ENCODE results near the gene CDC20. TPM values are rescaled to one million over a fixed set of nuclear protein-coding genes. Genes with fewer than 3 reads are reported as not detected.
A peak's percentile ranks its signal among the peaks of the same experiment; 100 is the strongest.

The CDC20 gene
- total and polyA plus RNA-seq, 5 donors from 2014 or later, result 1.2 to 7.5 (median 4.6) TPM

DNA sequence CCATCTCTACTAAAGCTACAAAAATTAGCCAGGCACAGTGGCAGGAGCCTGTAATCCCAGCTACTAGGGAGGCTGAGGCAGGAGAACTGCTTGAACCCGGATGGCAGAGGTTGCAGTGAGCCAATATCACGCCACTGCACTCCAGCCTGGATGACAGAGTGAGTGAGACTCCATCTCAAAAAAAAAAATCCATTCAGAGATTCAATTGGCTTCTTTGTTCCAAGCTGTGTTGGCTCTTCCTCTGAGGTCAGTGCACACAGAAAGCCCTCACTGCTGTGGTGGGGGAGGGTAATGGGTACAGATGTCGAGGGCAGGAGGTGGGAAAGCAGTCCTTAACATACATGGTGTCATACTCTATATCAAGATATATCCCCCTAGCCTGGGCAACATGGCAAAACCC, 43.3 kb upstream of the CDC20 start:
- ATAC-seq (ENCODE audit: low read depth in 2 of 2) (no peak), DNase-seq (no peak)
- H3K36me3 Mint-ChIP-seq, result no peaks in the 10 kb centered on the region
- Histone ChIP-seq H3K4me3 (ENCODE audit: low read depth, low read length) (no peak overlapping the region), H3K4me1 (ENCODE audit: control insufficient read depth, insufficient read depth, low read length, poor library complexity, severe bottlenecking) (no peaks in the 10 kb centered on the region), H3K9me3 (ENCODE audit: control insufficient read depth in 2 of 2, low read length in 2 of 2) (no peaks in the 10 kb centered on the region), H3K27ac (ENCODE audit: insufficient read depth, low read length, poor library complexity, severe bottlenecking) (no peak overlapping the region), H3K36me3 (ENCODE audit: control insufficient read depth, insufficient read depth, low read length) (no peaks in the 10 kb centered on the region), H3K27me3 (ENCODE audit: control insufficient read depth, insufficient read depth, low read length) (no peaks in the 10 kb centered on the region)
- H3K4me1 Mint-ChIP-seq, result no peaks in the 10 kb centered on the region
- H3K27me3 Mint-ChIP-seq, result peaks cover 4% of the 10 kb centered on the region
- H3K9me3 Mint-ChIP-seq, result no peaks in the 10 kb centered on the region
- no peak overlapping the region for H3K4me3 Mint-ChIP-seq
- peak overlapping the region in 1 of 3 donors; percentile 51 for H3K27ac Mint-ChIP-seq

DNA sequence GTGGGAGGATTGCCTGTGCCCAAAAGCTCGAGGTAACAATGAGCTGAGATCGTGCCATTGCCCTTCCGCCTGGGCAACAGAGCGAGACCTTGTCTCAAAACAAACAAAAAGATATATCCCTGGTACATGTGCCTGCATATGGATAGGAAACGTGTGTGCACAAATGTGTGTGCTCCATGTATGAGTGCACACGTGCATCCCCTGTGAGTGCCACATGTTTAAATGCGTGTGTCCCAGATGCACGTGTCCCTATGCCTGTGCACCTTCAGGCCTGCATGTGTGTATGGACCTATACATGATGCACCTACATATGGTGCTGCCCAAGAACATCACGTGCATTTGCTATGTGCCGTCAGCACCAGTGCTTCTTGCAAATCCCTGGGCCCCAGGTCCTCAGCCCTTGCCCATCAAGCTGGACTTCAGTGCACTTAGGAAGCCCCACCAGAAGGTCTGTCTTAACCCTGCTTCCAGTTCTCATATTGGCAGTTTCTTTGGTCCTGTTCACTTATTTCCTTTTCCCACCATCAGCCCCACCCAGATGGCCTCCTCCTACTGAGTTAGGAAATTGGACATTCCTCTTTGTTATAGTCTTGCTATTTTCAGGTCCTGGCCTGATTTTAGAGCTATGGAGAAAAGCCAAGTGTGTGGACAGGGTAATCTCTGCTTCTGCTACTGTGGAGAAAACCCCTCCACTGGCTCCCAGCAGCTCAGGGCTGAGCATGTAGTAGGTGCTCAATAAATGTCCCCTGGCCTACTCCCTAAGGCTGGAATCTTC, 42.6 kb upstream of the CDC20 start:
- H3K4me1 Mint-ChIP-seq, result no peaks in the 10 kb centered on the region
- no peaks in the 10 kb centered on the region for H3K36me3 Mint-ChIP-seq
- no peaks in the 10 kb centered on the region for H3K9me3 Mint-ChIP-seq
- no peaks in the 10 kb centered on the region for H3K9me3 ChIP-seq (ENCODE audit: control insufficient read depth in 2 of 2, low read length in 2 of 2)
- no peaks in the 10 kb centered on the region for H3K27me3 ChIP-seq (ENCODE audit: control insufficient read depth, insufficient read depth, low read length)
- DNase-seq, result no peak
- H3K4me3 ChIP-seq (ENCODE audit: low read depth, low read length), result no peak overlapping the region
- H3K4me3 Mint-ChIP-seq, result no peak overlapping the region
- H3K27ac Mint-ChIP-seq, result peak overlapping the region in 1 of 3 donors; percentile 51
- no peaks in the 10 kb centered on the region for H3K4me1 ChIP-seq (ENCODE audit: control insufficient read depth, insufficient read depth, low read length, poor library complexity, severe bottlenecking)
- no peaks in the 10 kb centered on the region for H3K27me3 Mint-ChIP-seq
- H3K36me3 ChIP-seq (ENCODE audit: control insufficient read depth, insufficient read depth, low read length), result no peaks in the 10 kb centered on the region
- ATAC-seq (ENCODE audit: low read depth in 2 of 2), result no peak
- H3K27ac ChIP-seq (ENCODE audit: insufficient read depth, low read length, poor library complexity, severe bottlenecking), result no peak overlapping the region

- Mint-ChIP-seq H3K27me3 (no peaks in the 10 kb centered on the region), H3K36me3 (no peaks in the 10 kb centered on the region), H3K4me1 (no peaks in the 10 kb centered on the region), H3K4me3 (no peak overlapping the region), H3K27ac (peak overlapping the region in 1 of 3 donors; percentile 20), H3K9me3 (no peaks in the 10 kb centered on the region)
- Histone ChIP-seq H3K4me1 (ENCODE audit: control insufficient read depth, insufficient read depth, low read length, poor library complexity, severe bottlenecking) (no peaks in the 10 kb centered on the region), H3K27me3 (ENCODE audit: control insufficient read depth, insufficient read depth, low read length) (no peaks in the 10 kb centered on the region), H3K36me3 (ENCODE audit: control insufficient read depth, insufficient read depth, low read length) (no peaks in the 10 kb centered on the region), H3K4me3 (ENCODE audit: low read depth, low read length) (no peak overlapping the region), H3K9me3 (ENCODE audit: control insufficient read depth in 2 of 2, low read length in 2 of 2) (no peaks in the 10 kb centered on the region), H3K27ac (ENCODE audit: insufficient read depth, low read length, poor library complexity, severe bottlenecking) (no peak overlapping the region)
- DNase-seq (no peak), ATAC-seq (ENCODE audit: low read depth in 2 of 2) (no peak)
Measured at GRCh38 chr1:43316738-43317520, 41.9 kb upstream of the CDC20 start.

- no peaks in the 10 kb centered on the region for H3K4me1 Mint-ChIP-seq
- no peaks in the 10 kb centered on the region for H3K4me1 ChIP-seq (ENCODE audit: control insufficient read depth, insufficient read depth, low read length, poor library complexity, severe bottlenecking)
- no peak for ATAC-seq (ENCODE audit: low read depth in 2 of 2)
- H3K27me3 Mint-ChIP-seq, result no peaks in the 10 kb centered on the region
- H3K27ac ChIP-seq (ENCODE audit: insufficient read depth, low read length, poor library complexity, severe bottlenecking), result no peak overlapping the region
- no peaks in the 10 kb centered on the region for H3K9me3 Mint-ChIP-seq
- H3K36me3 Mint-ChIP-seq, result no peaks in the 10 kb centered on the region
- no peak overlapping the region for H3K4me3 ChIP-seq (ENCODE audit: low read depth, low read length)
- H3K27ac Mint-ChIP-seq, result no peak overlapping the region
- no peak for DNase-seq
- no peaks in the 10 kb centered on the region for H3K36me3 ChIP-seq (ENCODE audit: control insufficient read depth, insufficient read depth, low read length)
- no peaks in the 10 kb centered on the region for H3K27me3 ChIP-seq (ENCODE audit: control insufficient read depth, insufficient read depth, low read length)
- no peak overlapping the region for H3K4me3 Mint-ChIP-seq
- H3K9me3 ChIP-seq (ENCODE audit: control insufficient read depth in 2 of 2, low read length in 2 of 2), result no peaks in the 10 kb centered on the region
Measured at GRCh38 chr1:43317817-43318471, 40.8 kb upstream of the CDC20 start.

DNA sequence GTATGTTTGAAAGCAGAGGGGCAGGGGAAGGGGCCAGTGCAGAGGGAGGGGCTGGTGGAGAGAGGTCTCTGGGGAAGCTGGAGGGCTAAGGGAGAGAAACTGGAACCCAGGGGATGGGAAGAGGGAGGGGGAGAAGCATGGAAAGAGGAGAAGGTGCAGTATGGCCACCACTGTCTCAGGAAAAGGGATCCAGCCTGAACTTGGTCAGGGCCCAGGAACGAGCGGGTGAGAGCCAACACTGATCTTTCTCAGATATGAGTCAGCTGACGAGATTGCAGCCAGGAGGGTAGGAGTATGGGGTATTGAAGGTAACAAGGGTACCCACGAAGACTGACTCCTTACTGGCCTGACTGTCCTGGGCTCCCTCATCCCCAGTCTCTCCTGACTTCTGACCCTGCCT, 40.0 kb upstream of the CDC20 start:
- no peaks in the 10 kb centered on the region for H3K36me3 Mint-ChIP-seq
- no peak for ATAC-seq (ENCODE audit: low read depth in 2 of 2)
- no peak overlapping the region for H3K27ac Mint-ChIP-seq
- H3K4me1 Mint-ChIP-seq, result no peaks in the 10 kb centered on the region
- Histone ChIP-seq H3K27me3 (ENCODE audit: control insufficient read depth, insufficient read depth, low read length) (no peaks in the 10 kb centered on the region), H3K27ac (ENCODE audit: insufficient read depth, low read length, poor library complexity, severe bottlenecking) (no peak overlapping the region), H3K36me3 (ENCODE audit: control insufficient read depth, insufficient read depth, low read length) (no peaks in the 10 kb centered on the region), H3K4me3 (ENCODE audit: low read depth, low read length) (no peak overlapping the region), H3K4me1 (ENCODE audit: control insufficient read depth, insufficient read depth, low read length, poor library complexity, severe bottlenecking) (no peaks in the 10 kb centered on the region), H3K9me3 (ENCODE audit: control insufficient read depth in 2 of 2, low read length in 2 of 2) (no peaks in the 10 kb centered on the region)
- no peaks in the 10 kb centered on the region for H3K9me3 Mint-ChIP-seq
- no peaks in the 10 kb centered on the region for H3K27me3 Mint-ChIP-seq
- DNase-seq, result no peak
- no peak overlapping the region for H3K4me3 Mint-ChIP-seq

- Histone ChIP-seq H3K36me3 (ENCODE audit: control insufficient read depth, insufficient read depth, low read length) (no peaks in the 10 kb centered on the region), H3K4me3 (ENCODE audit: low read depth, low read length) (no peak overlapping the region), H3K4me1 (ENCODE audit: control insufficient read depth, insufficient read depth, low read length, poor library complexity, severe bottlenecking) (no peaks in the 10 kb centered on the region), H3K27ac (ENCODE audit: insufficient read depth, low read length, poor library complexity, severe bottlenecking) (no peak overlapping the region), H3K9me3 (ENCODE audit: control insufficient read depth in 2 of 2, low read length in 2 of 2) (no peaks in the 10 kb centered on the region), H3K27me3 (ENCODE audit: control insufficient read depth, insufficient read depth, low read length) (no peaks in the 10 kb centered on the region)
- Mint-ChIP-seq H3K36me3 (no peaks in the 10 kb centered on the region), H3K9me3 (peaks cover 0 to 2% (median 0%) of the 10 kb centered on the region in 7 donors), H3K4me1 (peaks cover 0 to 4% (median 0%) of the 10 kb centered on the region in 4 donors), H3K4me3 (no peak overlapping the region), H3K27me3 (no peaks in the 10 kb centered on the region), H3K27ac (no peak overlapping the region)
- ATAC-seq (ENCODE audit: low read depth in 2 of 2) (no peak), DNase-seq (no peak)
Measured at GRCh38 chr1:43319288-43319687, 39.5 kb upstream of the CDC20 start.

DNA sequence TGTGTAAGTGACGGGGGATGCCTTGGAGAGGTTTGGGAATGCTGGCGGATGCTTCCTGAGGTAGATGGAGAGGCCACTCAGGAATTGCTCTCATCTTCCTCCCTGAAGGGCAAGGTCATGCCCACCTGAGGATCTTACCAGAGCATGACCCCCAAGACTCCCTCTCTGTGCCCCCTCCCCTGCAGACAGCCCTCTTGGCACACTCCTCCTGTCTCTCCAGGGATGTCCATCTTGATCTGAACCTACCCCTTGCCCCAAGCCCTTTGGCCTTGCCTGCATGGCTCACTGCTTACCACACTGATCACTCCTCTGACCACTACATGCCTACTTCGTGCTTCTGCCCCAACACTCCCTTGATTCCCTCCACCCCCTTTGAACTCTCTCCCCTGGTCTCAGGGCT, 39.0 kb upstream of the CDC20 start:
- DNase-seq, result no peak
- ATAC-seq (ENCODE audit: low read depth in 2 of 2), result no peak
- no peak overlapping the region for H3K4me3 Mint-ChIP-seq
- Histone ChIP-seq H3K27me3 (ENCODE audit: control insufficient read depth, insufficient read depth, low read length) (no peaks in the 10 kb centered on the region), H3K27ac (ENCODE audit: insufficient read depth, low read length, poor library complexity, severe bottlenecking) (no peak overlapping the region), H3K4me1 (ENCODE audit: control insufficient read depth, insufficient read depth, low read length, poor library complexity, severe bottlenecking) (no peaks in the 10 kb centered on the region), H3K36me3 (ENCODE audit: control insufficient read depth, insufficient read depth, low read length) (no peaks in the 10 kb centered on the region), H3K9me3 (ENCODE audit: control insufficient read depth in 2 of 2, low read length in 2 of 2) (peaks cover 3 to 4% of the 10 kb centered on the region in 2 experiments), H3K4me3 (ENCODE audit: low read depth, low read length) (no peak overlapping the region)
- peaks cover under 1% of the 10 kb centered on the region for H3K27me3 Mint-ChIP-seq
- peaks cover 0 to 8% (median 0%) of the 10 kb centered on the region in 4 donors for H3K4me1 Mint-ChIP-seq
- peaks cover 4% of the 10 kb centered on the region for H3K36me3 Mint-ChIP-seq
- H3K9me3 Mint-ChIP-seq, result peaks cover 0 to 6% (median 2%) of the 10 kb centered on the region in 7 donors
- H3K27ac Mint-ChIP-seq, result peak overlapping the region in 1 of 3 donors; percentile 31
